Osteocyte (in vitro differentiated cells): ENCODE measurements around the gene NRDC. TPM values are rescaled to one million over a fixed set of nuclear protein-coding genes. Genes with fewer than 3 reads are reported as not detected.
A peak's percentile ranks its signal among the peaks of the same experiment; 100 is the strongest.

Experiments
- DNase-seq: peaks from one replicate; pipeline ENCODE4 v3.0.0; 2021; ENCODE audit warnings: mixed read lengths; ENCODE audit not compliant: unreplicated experiment; ENCODE audit errors: extremely low spot score
- H3K27ac Mint-ChIP-seq: one replicate; pipeline ENCODE4 v1.8.0; 2021; ENCODE audit warnings: mild to moderate bottlenecking, mixed read lengths; ENCODE audit not compliant: unreplicated experiment
- H3K27me3 Mint-ChIP-seq: one replicate; pipeline ENCODE4 v1.8.0; 2021; ENCODE audit warnings: mixed read lengths; ENCODE audit not compliant: unreplicated experiment
- H3K36me3 Mint-ChIP-seq: one replicate; pipeline ENCODE4 v1.8.0; 2021; ENCODE audit warnings: mixed read lengths; ENCODE audit not compliant: unreplicated experiment
- H3K4me1 Mint-ChIP-seq: one replicate; pipeline ENCODE4 v1.8.0; 2021; ENCODE audit warnings: mixed read lengths; ENCODE audit not compliant: unreplicated experiment
- H3K4me3 Mint-ChIP-seq: one replicate; pipeline ENCODE4 v1.8.0; 2021; ENCODE audit warnings: mild to moderate bottlenecking, moderate library complexity, mixed read lengths; ENCODE audit not compliant: unreplicated experiment
- H3K9me3 Mint-ChIP-seq: one replicate; pipeline ENCODE4 v1.8.0; 2021; ENCODE audit warnings: mixed read lengths; ENCODE audit not compliant: unreplicated experiment
- CTCF ChIP-seq: fragments of 200-600 bp; sonication (generic); IDR thresholded peaks from 2 replicates; pipeline ENCODE4 v1.5.0; 2021; ENCODE audit warnings: antibody characterized with exemption, mild to moderate bottlenecking, moderate library complexity
- total RNA-seq: library from RNA; stranded (reverse); gene quantifications from 2 replicates; pipeline ENCODE4 v1.2.1, GENCODE V29; 2021

NRDC gene
- total RNA-seq, 1 donor from 2014 or later = 130 TPM

GRCh38 chr1:51776408-51776807, 102.1 kb downstream of the NRDC start:
- no peak overlapping the region for H3K4me3 Mint-ChIP-seq
- no peaks in the 10 kb centered on the region for H3K9me3 Mint-ChIP-seq
- peaks cover 2% of the 10 kb centered on the region for H3K4me1 Mint-ChIP-seq
- H3K27ac Mint-ChIP-seq = no peak overlapping the region
- no peaks in the 10 kb centered on the region for H3K27me3 Mint-ChIP-seq
- H3K36me3 Mint-ChIP-seq = peaks cover 51% of the 10 kb centered on the region
- DNase-seq = no peak
- no peak for TF ChIP-seq CTCF

GRCh38 chr1:51768971-51769588, 109.4 kb downstream of the NRDC start:
- Mint-ChIP-seq H3K9me3 (no peaks in the 10 kb centered on the region), H3K27ac (peak overlapping the region; percentile 64), H3K36me3 (peaks cover 41% of the 10 kb centered on the region), H3K27me3 (no peaks in the 10 kb centered on the region), H3K4me1 (peaks cover 13% of the 10 kb centered on the region), H3K4me3 (no peak overlapping the region)
- TF ChIP-seq CTCF = peak; percentile 89
- DNase-seq = no peak

- TF ChIP-seq CTCF = no peak
- Mint-ChIP-seq H3K4me1 (peaks cover 37% of the 10 kb centered on the region), H3K27ac (no peak overlapping the region), H3K36me3 (peaks cover 37% of the 10 kb centered on the region), H3K4me3 (no peak overlapping the region), H3K27me3 (no peaks in the 10 kb centered on the region), H3K9me3 (no peaks in the 10 kb centered on the region)
- no peak for DNase-seq
Observed at GRCh38 chr1:51761351-51761750, 117.2 kb downstream of the NRDC start.

GRCh38 chr1:51760872-51761271, 117.7 kb downstream of the NRDC start:
- peaks cover under 1% of the 10 kb centered on the region for H3K9me3 Mint-ChIP-seq
- H3K4me3 Mint-ChIP-seq = no peak overlapping the region
- TF ChIP-seq CTCF = no peak
- H3K4me1 Mint-ChIP-seq = peaks cover 42% of the 10 kb centered on the region
- no peak for DNase-seq
- no peaks in the 10 kb centered on the region for H3K27me3 Mint-ChIP-seq
- H3K27ac Mint-ChIP-seq = peak overlapping the region; percentile 8
- peaks cover 37% of the 10 kb centered on the region for H3K36me3 Mint-ChIP-seq

GRCh38 chr1:51758310-51758709, 120.2 kb downstream of the NRDC start:
- peaks cover 36% of the 10 kb centered on the region for H3K4me1 Mint-ChIP-seq
- H3K36me3 Mint-ChIP-seq = peaks cover 46% of the 10 kb centered on the region
- no peak for TF ChIP-seq CTCF
- no peaks in the 10 kb centered on the region for H3K27me3 Mint-ChIP-seq
- H3K9me3 Mint-ChIP-seq = peaks cover 5% of the 10 kb centered on the region
- no peak for DNase-seq
- no peak overlapping the region for H3K27ac Mint-ChIP-seq
- no peak overlapping the region for H3K4me3 Mint-ChIP-seq
